BLaER1 (cell line): ENCODE data around the gene IRF2BP2.

Experiments
- H3K27ac ChIP-seq: shearing (Covaris generic); formaldehyde crosslinking; 2 replicates; pipeline ENCODE4 v1.8.1; 2022
- H3K27me3 ChIP-seq: shearing (Covaris generic); formaldehyde crosslinking; 2 replicates; pipeline ENCODE4 v1.8.1; 2022
- H3K36me3 ChIP-seq: shearing (Covaris generic); formaldehyde crosslinking; 2 replicates; pipeline ENCODE4 v1.8.1; 2022
- H3K4me1 ChIP-seq: shearing (Covaris generic); formaldehyde crosslinking; 2 replicates; pipeline ENCODE4 v1.8.1; 2022
- H3K4me2 ChIP-seq: shearing (Covaris generic); formaldehyde crosslinking; 2 replicates; pipeline ENCODE4 v1.8.1; 2022
- H3K4me3 ChIP-seq: shearing (Covaris generic); formaldehyde crosslinking; 2 replicates; pipeline ENCODE4 v1.8.1; 2022
- H3K9ac ChIP-seq: shearing (Covaris generic); formaldehyde crosslinking; 2 replicates; pipeline ENCODE4 v1.8.1; 2022
- H3K9me3 ChIP-seq: shearing (Covaris generic); formaldehyde crosslinking; 2 replicates; pipeline ENCODE4 v1.8.1; 2022
- H4K20me1 ChIP-seq: shearing (Covaris generic); formaldehyde crosslinking; 2 replicates; pipeline ENCODE4 v1.8.1; 2022
- Cebpa-rat ChIP-seq: shearing (Covaris generic); IDR thresholded peaks from 2 replicates; pipeline ENCODE4 v1.8.1; 2022

IRF2BP2 gene

DNA sequence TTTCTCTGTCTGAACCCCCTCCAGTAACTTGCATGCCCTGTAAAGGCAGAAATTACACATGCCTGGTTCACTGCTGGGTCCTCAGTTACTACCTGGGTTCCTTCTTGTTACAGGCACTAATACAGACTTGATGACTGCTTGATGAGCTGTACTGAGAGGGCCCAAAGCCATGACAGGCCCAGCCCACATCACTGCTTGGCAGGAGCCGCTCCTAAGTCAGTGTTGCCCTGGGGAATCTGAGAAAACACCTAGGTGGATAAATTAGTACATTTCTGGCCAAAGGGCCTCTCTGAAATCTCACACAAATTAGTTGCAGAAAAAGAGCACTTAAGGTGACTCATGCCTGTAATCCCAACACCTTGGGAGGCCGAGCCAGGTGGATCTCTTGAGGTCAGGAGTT, 37.8 kb upstream of the IRF2BP2 start:
- Histone ChIP-seq H3K9me3 (peaks cover 8% of the 10 kb centered on the region; the same call in 1 of the 2 replicates), H3K9ac (no peak overlapping the region), H3K27ac (no peak overlapping the region), H3K36me3 (no peaks in the 10 kb centered on the region), H3K4me3 (no peak overlapping the region), H3K4me1 (peaks cover 5% of the 10 kb centered on the region; the same call in 1 of the 2 replicates), H3K27me3 (no peaks in the 10 kb centered on the region), H3K4me2 (no peak overlapping the region), H4K20me1 (no peaks in the 10 kb centered on the region)
- TF ChIP-seq Cebpa-rat = no peak

- Histone ChIP-seq H3K9me3 (peaks cover 8% of the 10 kb centered on the region; the same call in 1 of the 2 replicates), H3K4me1 (peaks cover 5% of the 10 kb centered on the region; the same call in 1 of the 2 replicates), H3K9ac (no peak overlapping the region), H3K4me3 (no peak overlapping the region), H3K27ac (no peak overlapping the region), H3K36me3 (no peaks in the 10 kb centered on the region), H4K20me1 (no peaks in the 10 kb centered on the region), H3K4me2 (no peak overlapping the region), H3K27me3 (no peaks in the 10 kb centered on the region)
- no peak for TF ChIP-seq Cebpa-rat
These were observed 37.3 kb upstream of the IRF2BP2 start for GRCh38 chr1:234647245-234647644.

- H3K27ac ChIP-seq = no peak overlapping the region
- no peak overlapping the region for H3K9ac ChIP-seq
- H3K4me3 ChIP-seq = no peak overlapping the region
- H3K9me3 ChIP-seq = peaks cover 8% of the 10 kb centered on the region; the same call in 1 of the 2 replicates
- no peaks in the 10 kb centered on the region for H3K36me3 ChIP-seq
- H3K4me1 ChIP-seq = peaks cover 5% of the 10 kb centered on the region; the same call in 1 of the 2 replicates
- no peaks in the 10 kb centered on the region for H4K20me1 ChIP-seq
- no peaks in the 10 kb centered on the region for H3K27me3 ChIP-seq
- no peak for TF ChIP-seq Cebpa-rat
- no peak overlapping the region for H3K4me2 ChIP-seq
These were observed 36.0 kb upstream of the IRF2BP2 start for GRCh38 chr1:234645964-234646363.

DNA sequence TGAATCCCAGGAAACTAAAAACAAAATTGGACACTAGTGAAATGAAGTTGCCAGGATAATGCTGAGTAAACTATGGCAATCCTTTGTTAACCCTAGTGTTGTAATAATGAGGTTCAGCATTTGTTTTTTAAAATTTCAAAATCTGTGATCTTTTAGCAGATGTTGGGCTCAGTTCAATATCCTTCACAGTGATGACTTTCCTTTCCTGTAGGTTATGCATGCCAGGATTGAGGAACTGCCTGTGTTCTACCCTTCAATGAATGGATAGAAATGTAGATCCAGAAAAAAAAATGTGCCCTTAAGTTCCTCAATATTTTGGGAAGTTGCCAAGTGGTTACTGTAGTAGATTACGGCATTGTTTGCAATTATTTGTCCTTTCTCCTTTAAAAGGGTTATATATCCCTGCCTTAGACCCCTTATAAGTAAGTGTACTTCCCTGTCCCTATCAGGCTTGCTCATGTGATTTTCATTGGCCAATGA, 35.5 kb upstream of the IRF2BP2 start:
- H3K9me3 ChIP-seq = peaks cover 8% of the 10 kb centered on the region; the same call in 1 of the 2 replicates
- peaks cover 5% of the 10 kb centered on the region; the same call in 1 of the 2 replicates for H3K4me1 ChIP-seq
- H3K27me3 ChIP-seq = no peaks in the 10 kb centered on the region
- H3K9ac ChIP-seq = no peak overlapping the region
- H3K4me2 ChIP-seq = no peak overlapping the region
- H3K36me3 ChIP-seq = no peaks in the 10 kb centered on the region
- H3K27ac ChIP-seq = no peak overlapping the region
- no peak for TF ChIP-seq Cebpa-rat
- H3K4me3 ChIP-seq = no peak overlapping the region
- no peaks in the 10 kb centered on the region for H4K20me1 ChIP-seq

DNA sequence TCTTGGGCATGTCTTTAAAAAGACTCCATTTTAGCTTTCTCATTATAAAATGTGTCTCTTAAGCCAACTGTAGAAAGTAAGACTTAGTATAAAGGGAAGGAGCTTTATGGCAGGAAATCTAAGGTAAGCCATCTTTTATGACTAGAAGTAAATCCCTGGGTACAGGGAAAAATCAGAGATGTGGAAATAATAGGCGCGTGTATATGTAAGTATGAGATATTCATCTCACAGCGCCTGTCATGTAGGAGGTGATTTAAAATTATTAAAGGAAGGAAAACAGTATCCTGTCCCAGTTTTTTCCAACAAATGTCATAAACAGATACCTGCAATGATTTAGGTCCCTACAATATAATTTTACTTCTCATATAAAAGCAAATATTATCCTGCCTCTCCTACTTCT, 35.0 kb upstream of the IRF2BP2 start:
- Histone ChIP-seq H3K36me3 (no peaks in the 10 kb centered on the region), H3K27ac (no peak overlapping the region), H4K20me1 (no peaks in the 10 kb centered on the region), H3K4me2 (no peak overlapping the region), H3K9me3 (peaks cover 8% of the 10 kb centered on the region; the same call in 1 of the 2 replicates), H3K9ac (no peak overlapping the region), H3K4me3 (no peak overlapping the region), H3K4me1 (peaks cover 5% of the 10 kb centered on the region; the same call in 1 of the 2 replicates), H3K27me3 (no peaks in the 10 kb centered on the region)
- no peak for TF ChIP-seq Cebpa-rat

DNA sequence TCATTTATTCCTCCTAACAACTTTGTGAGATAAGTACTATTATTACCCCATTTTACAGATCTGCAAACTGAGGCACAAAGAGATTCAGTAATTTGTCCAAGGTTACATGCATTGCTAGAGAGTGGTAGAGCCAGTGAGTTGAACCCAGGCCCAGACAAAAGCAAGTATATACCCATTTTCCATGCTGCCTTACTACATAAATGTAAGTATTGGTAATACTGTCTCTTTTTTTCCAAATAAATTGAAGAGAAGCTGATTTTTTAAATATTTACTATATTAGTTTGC, 33.8 kb upstream of the IRF2BP2 start:
- TF ChIP-seq Cebpa-rat = no peak
- Histone ChIP-seq H3K36me3 (no peaks in the 10 kb centered on the region), H3K27ac (no peak overlapping the region), H3K4me1 (peaks cover 5% of the 10 kb centered on the region; the same call in 1 of the 2 replicates), H3K9ac (no peak overlapping the region), H3K4me2 (no peak overlapping the region), H3K4me3 (no peak overlapping the region), H3K27me3 (no peaks in the 10 kb centered on the region), H3K9me3 (peaks cover 6% of the 10 kb centered on the region; the same call in 1 of the 2 replicates), H4K20me1 (no peaks in the 10 kb centered on the region)

DNA sequence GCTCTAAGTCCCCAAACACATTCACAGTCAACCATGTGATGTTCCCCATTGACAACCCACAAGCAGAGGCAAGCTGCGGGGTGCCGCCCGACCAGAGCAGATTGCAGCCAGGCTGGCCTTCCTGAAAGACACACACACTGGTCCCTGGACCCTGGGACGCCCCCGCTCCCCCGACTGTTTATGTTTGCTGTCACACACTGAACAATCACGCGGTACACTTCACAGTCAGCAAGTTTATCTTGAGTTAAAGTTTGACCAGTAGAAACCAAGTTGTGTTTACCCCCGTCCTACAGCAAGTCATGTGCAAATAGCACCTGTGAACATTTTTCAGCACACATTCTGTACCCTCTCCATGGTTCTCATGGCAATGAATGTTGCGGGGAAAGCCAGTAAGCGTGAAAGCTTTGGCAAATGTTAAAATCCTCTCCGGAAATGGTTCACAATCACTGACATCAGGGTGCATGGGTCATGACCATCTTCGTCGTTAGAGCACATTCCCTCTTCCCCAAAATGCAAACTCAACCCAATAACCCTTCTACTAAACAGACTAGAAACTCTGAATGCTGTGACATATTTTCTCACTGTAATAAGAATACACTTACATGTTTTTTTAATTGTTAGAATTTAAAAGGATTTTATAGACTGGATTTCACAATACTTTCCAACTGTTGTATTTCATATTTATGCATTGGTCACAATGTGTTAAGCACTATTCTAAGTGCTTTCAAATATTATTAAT, 33.3 kb upstream of the IRF2BP2 start:
- Histone ChIP-seq H4K20me1 (no peaks in the 10 kb centered on the region), H3K9ac (no peak overlapping the region), H3K27me3 (no peaks in the 10 kb centered on the region), H3K9me3 (peaks cover 3% of the 10 kb centered on the region; the same call in 1 of the 2 replicates), H3K27ac (no peak overlapping the region), H3K4me1 (peaks cover 5% of the 10 kb centered on the region; the same call in 1 of the 2 replicates), H3K4me2 (no peak overlapping the region), H3K4me3 (no peak overlapping the region), H3K36me3 (no peaks in the 10 kb centered on the region)
- no peak for TF ChIP-seq Cebpa-rat

GRCh38 chr1:234642428-234642827, 32.5 kb upstream of the IRF2BP2 start:
- no peaks in the 10 kb centered on the region for H3K36me3 ChIP-seq
- peaks cover 5% of the 10 kb centered on the region; the same call in 1 of the 2 replicates for H3K4me1 ChIP-seq
- no peak overlapping the region for H3K4me3 ChIP-seq
- H4K20me1 ChIP-seq = no peaks in the 10 kb centered on the region
- peaks cover 3% of the 10 kb centered on the region; the same call in 1 of the 2 replicates for H3K9me3 ChIP-seq
- H3K27ac ChIP-seq = no peak overlapping the region
- no peak overlapping the region for H3K9ac ChIP-seq
- no peak for TF ChIP-seq Cebpa-rat
- no peaks in the 10 kb centered on the region for H3K27me3 ChIP-seq
- H3K4me2 ChIP-seq = no peak overlapping the region

GRCh38 chr1:234639961-234640360, 30.0 kb upstream of the IRF2BP2 start:
- no peaks in the 10 kb centered on the region for H3K9me3 ChIP-seq

More at GRCh38 chr1:234639961-234640360, 30.0 kb upstream of the IRF2BP2 start:
- Histone ChIP-seq H3K4me3 (no peak overlapping the region), H3K9ac (no peak overlapping the region), H3K4me1 (no peaks in the 10 kb centered on the region), H3K27ac (no peak overlapping the region), H4K20me1 (no peaks in the 10 kb centered on the region), H3K4me2 (no peak overlapping the region), H3K27me3 (no peaks in the 10 kb centered on the region), H3K36me3 (no peaks in the 10 kb centered on the region)
- no peak for TF ChIP-seq Cebpa-rat
